Liver (tissue), 9 donors: Measurements from ENCODE around the gene FAM186B. TPM values are rescaled to one million over a fixed set of nuclear protein-coding genes. Genes with fewer than 3 reads are reported as not detected.

Source experiments
- DNase-seq: peaks from one replicate; pipeline ENCODE4 v3.0.0-alpha.2; 2017; ENCODE audit warnings: low spot score
- H3K27ac ChIP-seq, 2 donors: one replicate each; pipeline ENCODE4 v1.7.0; 2013; ENCODE audit warnings: inconsistent platforms in 2 of 2, low read length in 2 of 2, control low read depth in 1 of 2, low read depth in 1 of 2, mild to moderate bottlenecking in 1 of 2
- H3K27me3 ChIP-seq, 4 donors: one replicate each; pipeline versions ENCODE4 v1.6.1 to v1.7.0; 2013; ENCODE audit warnings: low read length in 3 of 4, inconsistent platforms in 1 of 4, mild to moderate bottlenecking in 1 of 4, moderate library complexity in 1 of 4; ENCODE audit not compliant: control insufficient read depth in 4 of 4, insufficient read depth in 4 of 4
- H3K36me3 ChIP-seq, 4 donors: one replicate each; pipeline versions ENCODE4 v1.6.1 to v1.7.0; 2013; ENCODE audit warnings: low read length in 3 of 4, mild to moderate bottlenecking in 3 of 4, low read depth in 1 of 4, moderate library complexity in 1 of 4; ENCODE audit not compliant: control insufficient read depth in 4 of 4, insufficient read depth in 3 of 4
- H3K4me1 ChIP-seq, 4 donors: one replicate each; pipeline versions ENCODE4 v1.6.1 to v1.7.0; 2013; ENCODE audit warnings: low read length in 3 of 4, mild to moderate bottlenecking in 3 of 4, moderate library complexity in 1 of 4; ENCODE audit not compliant: control insufficient read depth in 4 of 4, insufficient read depth in 4 of 4
- H3K4me3 ChIP-seq, 3 donors: one replicate each; pipeline versions ENCODE4 v1.6.1 to v1.7.0; 2013; ENCODE audit warnings: low read length in 3 of 3, control low read depth in 1 of 3, low read depth in 1 of 3, mild to moderate bottlenecking in 1 of 3
- H3K9ac ChIP-seq, 2 donors: one replicate each; pipeline ENCODE4 v1.7.0; 2013; ENCODE audit warnings: low read length in 2 of 2, mild to moderate bottlenecking in 2 of 2, moderate library complexity in 2 of 2, control low read depth in 1 of 2, low read depth in 1 of 2
- H3K9me3 ChIP-seq, 4 donors: one replicate each; pipeline versions ENCODE4 v1.6.1 to v1.7.0; 2013; ENCODE audit warnings: low read length in 3 of 4; ENCODE audit not compliant: control insufficient read depth in 4 of 4
- JUND ChIP-seq, 2 donors: IDR thresholded peaks; 2 replicates each; pipeline ENCODE4 v1.6.1; 2016; ENCODE audit warnings: antibody characterized with exemption in 2 of 2
- NR2F2 ChIP-seq: IDR thresholded peaks from 2 replicates; pipeline ENCODE4 v1.6.1; 2016; ENCODE audit warnings: antibody characterized with exemption
- RXRA ChIP-seq, 2 donors: IDR thresholded peaks; 2 replicates each; pipeline ENCODE4 v1.6.1; 2017 to 2018; ENCODE audit warnings: antibody characterized with exemption in 2 of 2, mild to moderate bottlenecking in 1 of 2
- SP1 ChIP-seq: IDR thresholded peaks from 2 replicates; pipeline ENCODE4 v1.6.1; 2018; ENCODE audit warnings: antibody characterized with exemption, mild to moderate bottlenecking
- WGBS: extraction: QIAGEN DNeasy Blood & Tissue Kit; methylation state at CpG from one replicate; pipeline ENCODE4 v1.1.7; 2013; 5-methylcytosine and 5-hydroxymethylcytosine counted together
- polyA plus RNA-seq, 2 donors: library from polyadenylated mRNA; stranded (reverse) in 1 of 2; unstranded in 1 of 2; fragments of 200-250 nt in 1 of 2; fragments of >200 nt in 1 of 2; fragmentation: Nextera tagmentation in 1 of 2; extraction: Ambion mirVana in 1 of 2; gene quantifications; one replicate each; pipeline versions ENCODE4 v1.2.1 to v1.2.3, GENCODE V29; 2013 to 2015
- total RNA-seq, 2 donors: library from RNA; depleted of rRNA; stranded (reverse); fragments of >200 nt; gene quantifications; one replicate each; pipeline ENCODE4 v1.2.3, GENCODE V29; 2014
- TF ChIP-seq, protein P1 (sequence below): IDR thresholded peaks from 2 replicates; pipeline ENCODE4 v1.6.1; 2016; ENCODE audit warnings: antibody characterized with exemption, mild to moderate bottlenecking
- TF ChIP-seq, protein P2 (sequence below): IDR thresholded peaks from 2 replicates; pipeline ENCODE4 v1.6.1; 2016; ENCODE audit warnings: antibody characterized with exemption
- TF ChIP-seq, protein P3 (sequence below): IDR thresholded peaks from 2 replicates; pipeline ENCODE4 v1.6.1; 2016; ENCODE audit warnings: antibody characterized with exemption
- donor health status: healthy.
- donor health status: healthy.
- donor health status: healthy.
- donor health status: healthy.
- donor health status: healthy.

The FAM186B gene
- total and polyA plus RNA-seq, 4 donors: 0.19 to 0.84 (median 0.42) TPM

DNA sequence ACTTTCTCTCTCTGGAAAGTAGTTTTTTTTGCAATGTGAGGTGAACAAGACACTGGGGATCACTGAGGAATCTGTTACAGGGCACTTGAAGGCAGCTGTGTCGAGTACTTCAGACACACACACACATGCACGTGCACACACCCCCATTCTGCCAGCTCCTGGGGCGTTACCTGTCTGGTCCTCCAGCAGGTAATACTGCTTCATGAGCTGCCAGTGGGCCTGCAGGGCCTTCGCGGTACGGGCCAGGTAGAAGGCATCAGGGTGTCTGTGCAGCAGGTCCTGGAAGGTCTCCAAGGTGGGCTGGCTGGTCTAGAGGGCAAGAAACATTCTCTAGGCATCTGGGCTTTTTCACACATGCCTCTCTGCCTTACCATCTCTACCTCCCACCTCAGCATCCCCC is 42.6 kb downstream of the FAM186B start:
- no peak for DNase-seq
- Histone ChIP-seq H3K36me3 (peaks cover 21 to 69% (median 49%) of the 10 kb centered on the region in 4 donors), H3K4me3 (no peak overlapping the region), H3K9ac (no peak overlapping the region), H3K27me3 (no peaks in the 10 kb centered on the region), H3K27ac (no peak overlapping the region), H3K9me3 (no peaks in the 10 kb centered on the region), H3K4me1 (peaks cover 3 to 15% (median 11%) of the 10 kb centered on the region in 4 donors)
- no peak for TF ChIP-seq NR2F2
- TF ChIP-seq, protein P1, sequence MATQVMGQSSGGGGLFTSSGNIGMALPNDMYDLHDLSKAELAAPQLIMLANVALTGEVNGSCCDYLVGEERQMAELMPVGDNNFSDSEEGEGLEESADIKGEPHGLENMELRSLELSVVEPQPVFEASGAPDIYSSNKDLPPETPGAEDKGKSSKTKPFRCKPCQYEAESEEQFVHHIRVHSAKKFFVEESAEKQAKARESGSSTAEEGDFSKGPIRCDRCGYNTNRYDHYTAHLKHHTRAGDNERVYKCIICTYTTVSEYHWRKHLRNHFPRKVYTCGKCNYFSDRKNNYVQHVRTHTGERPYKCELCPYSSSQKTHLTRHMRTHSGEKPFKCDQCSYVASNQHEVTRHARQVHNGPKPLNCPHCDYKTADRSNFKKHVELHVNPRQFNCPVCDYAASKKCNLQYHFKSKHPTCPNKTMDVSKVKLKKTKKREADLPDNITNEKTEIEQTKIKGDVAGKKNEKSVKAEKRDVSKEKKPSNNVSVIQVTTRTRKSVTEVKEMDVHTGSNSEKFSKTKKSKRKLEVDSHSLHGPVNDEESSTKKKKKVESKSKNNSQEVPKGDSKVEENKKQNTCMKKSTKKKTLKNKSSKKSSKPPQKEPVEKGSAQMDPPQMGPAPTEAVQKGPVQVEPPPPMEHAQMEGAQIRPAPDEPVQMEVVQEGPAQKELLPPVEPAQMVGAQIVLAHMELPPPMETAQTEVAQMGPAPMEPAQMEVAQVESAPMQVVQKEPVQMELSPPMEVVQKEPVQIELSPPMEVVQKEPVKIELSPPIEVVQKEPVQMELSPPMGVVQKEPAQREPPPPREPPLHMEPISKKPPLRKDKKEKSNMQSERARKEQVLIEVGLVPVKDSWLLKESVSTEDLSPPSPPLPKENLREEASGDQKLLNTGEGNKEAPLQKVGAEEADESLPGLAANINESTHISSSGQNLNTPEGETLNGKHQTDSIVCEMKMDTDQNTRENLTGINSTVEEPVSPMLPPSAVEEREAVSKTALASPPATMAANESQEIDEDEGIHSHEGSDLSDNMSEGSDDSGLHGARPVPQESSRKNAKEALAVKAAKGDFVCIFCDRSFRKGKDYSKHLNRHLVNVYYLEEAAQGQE: no peak
- WGBS: 99% methylated on average over 6 of the region's 6 CpGs

DNA sequence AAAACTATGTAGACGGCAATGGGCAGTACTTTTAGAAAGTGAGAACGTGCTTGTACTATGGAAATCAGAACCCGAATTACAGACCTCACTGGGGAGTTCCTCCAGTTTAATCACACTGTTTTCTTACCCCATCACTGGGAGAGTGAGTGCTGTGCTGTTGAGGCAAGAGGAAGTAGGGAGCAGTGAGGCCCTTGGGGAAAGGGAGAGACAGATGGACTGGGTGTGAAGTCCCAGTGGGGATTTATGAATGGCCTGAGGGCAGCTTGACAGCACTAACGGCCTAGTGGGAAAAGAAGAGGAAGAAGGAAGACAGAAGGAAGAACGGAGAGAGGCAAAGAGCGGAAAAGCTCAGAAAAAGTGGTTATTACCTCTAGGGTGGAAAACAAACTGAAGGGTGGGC is 43.2 kb downstream of the FAM186B start:
- H3K27ac ChIP-seq: no peak overlapping the region
- H3K27me3 ChIP-seq: no peaks in the 10 kb centered on the region
- H3K4me1 ChIP-seq: peaks cover 3 to 16% (median 12%) of the 10 kb centered on the region in 4 donors
- WGBS: 90% methylated on average over 6 of the region's 6 CpGs
- DNase-seq: no peak
- peaks cover 21 to 72% (median 50%) of the 10 kb centered on the region in 4 donors for H3K36me3 ChIP-seq
- no peaks in the 10 kb centered on the region for H3K9me3 ChIP-seq
- no peak overlapping the region for H3K9ac ChIP-seq
- TF ChIP-seq JUND (IDR thresholded peaks at IDR 0.05): no peak
- TF ChIP-seq SP1: no peak
- no peak for TF ChIP-seq RXRA (IDR thresholded peaks at IDR 0.05)
- no peak overlapping the region for H3K4me3 ChIP-seq

DNA sequence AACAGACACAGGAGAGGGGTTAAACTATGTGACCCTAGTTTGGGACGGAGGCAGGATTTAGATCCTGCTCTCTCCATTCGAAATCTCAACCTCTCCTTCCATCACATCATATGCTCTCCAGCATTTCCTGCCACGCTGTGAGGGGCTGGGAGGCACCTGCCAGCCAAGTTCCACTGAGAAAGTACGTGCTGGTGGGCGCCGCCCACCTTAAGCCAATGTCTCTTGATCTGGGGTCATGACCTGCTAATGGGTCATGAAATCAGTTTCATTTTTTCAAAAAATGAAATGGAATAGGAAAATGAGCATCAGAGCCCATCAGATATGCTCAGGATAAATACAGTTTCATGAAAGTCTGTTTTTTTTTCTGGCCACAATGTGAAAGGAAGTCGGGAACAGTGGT is 44.7 kb downstream of the FAM186B start:
- WGBS: 87% methylated on average over 7 of the region's 7 CpGs
- DNase-seq: no peak
- peaks cover 0 to 20% (median 9%) of the 10 kb centered on the region in 4 donors for H3K4me1 ChIP-seq
- H3K27me3 ChIP-seq: no peaks in the 10 kb centered on the region
- H3K9me3 ChIP-seq: no peaks in the 10 kb centered on the region
- H3K36me3 ChIP-seq: peaks cover 23 to 72% (median 50%) of the 10 kb centered on the region in 4 donors
- H3K27ac ChIP-seq: no peak overlapping the region
- H3K4me3 ChIP-seq: no peak overlapping the region
- no peak overlapping the region for H3K9ac ChIP-seq
- TF ChIP-seq, protein P2, sequence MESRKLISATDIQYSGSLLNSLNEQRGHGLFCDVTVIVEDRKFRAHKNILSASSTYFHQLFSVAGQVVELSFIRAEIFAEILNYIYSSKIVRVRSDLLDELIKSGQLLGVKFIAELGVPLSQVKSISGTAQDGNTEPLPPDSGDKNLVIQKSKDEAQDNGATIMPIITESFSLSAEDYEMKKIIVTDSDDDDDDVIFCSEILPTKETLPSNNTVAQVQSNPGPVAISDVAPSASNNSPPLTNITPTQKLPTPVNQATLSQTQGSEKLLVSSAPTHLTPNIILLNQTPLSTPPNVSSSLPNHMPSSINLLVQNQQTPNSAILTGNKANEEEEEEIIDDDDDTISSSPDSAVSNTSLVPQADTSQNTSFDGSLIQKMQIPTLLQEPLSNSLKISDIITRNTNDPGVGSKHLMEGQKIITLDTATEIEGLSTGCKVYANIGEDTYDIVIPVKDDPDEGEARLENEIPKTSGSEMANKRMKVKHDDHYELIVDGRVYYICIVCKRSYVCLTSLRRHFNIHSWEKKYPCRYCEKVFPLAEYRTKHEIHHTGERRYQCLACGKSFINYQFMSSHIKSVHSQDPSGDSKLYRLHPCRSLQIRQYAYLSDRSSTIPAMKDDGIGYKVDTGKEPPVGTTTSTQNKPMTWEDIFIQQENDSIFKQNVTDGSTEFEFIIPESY: no peak
- peak; percentile 60 for TF ChIP-seq NR2F2
- TF ChIP-seq, protein P3, sequence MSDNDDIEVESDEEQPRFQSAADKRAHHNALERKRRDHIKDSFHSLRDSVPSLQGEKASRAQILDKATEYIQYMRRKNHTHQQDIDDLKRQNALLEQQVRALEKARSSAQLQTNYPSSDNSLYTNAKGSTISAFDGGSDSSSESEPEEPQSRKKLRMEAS: no peak
